Stimulated activated CD4-positive, alpha-beta T cell treated with anti-CD3 and anti-CD28 coated beads, Interleukin-1b, Interleukin-23, amount 100 ng/mL, for 48 hours (primary cell): ENCODE data around the gene GCLM.
"Not testable (repeated sequence)": the region's sequence is repeated elsewhere in the genome, so short reads cannot be mapped to it uniquely, and the experiment has no call there.

Experiments used
- DNase-seq: peaks from one replicate; pipeline ENCODE4 v3.0.0-alpha.2; 2020

The GCLM gene

GRCh38 chr1:93882269-93882668 lies 27.0 kb downstream of the GCLM start:
- DNase-seq = no peak

DNA sequence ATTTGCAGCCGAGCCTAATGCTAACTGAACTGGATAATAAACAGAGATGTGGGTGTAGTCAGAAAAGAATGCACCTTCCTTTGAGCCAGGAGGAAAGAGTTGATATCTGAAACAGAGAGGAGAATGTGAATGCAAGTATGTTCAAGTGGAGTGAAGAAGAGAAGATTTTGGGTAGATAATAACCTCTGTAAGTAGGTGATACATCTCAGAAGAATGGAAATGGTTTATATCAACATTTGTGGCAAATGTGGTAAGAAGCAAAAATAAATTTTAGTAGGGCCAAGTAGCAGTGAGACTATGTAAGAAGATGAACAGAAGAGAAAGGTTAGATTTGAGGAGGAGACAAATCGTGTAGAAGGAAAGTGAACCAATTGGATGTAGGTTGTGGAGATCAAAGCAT lies 28.5 kb downstream of the GCLM start:
- no peak for DNase-seq

DNA sequence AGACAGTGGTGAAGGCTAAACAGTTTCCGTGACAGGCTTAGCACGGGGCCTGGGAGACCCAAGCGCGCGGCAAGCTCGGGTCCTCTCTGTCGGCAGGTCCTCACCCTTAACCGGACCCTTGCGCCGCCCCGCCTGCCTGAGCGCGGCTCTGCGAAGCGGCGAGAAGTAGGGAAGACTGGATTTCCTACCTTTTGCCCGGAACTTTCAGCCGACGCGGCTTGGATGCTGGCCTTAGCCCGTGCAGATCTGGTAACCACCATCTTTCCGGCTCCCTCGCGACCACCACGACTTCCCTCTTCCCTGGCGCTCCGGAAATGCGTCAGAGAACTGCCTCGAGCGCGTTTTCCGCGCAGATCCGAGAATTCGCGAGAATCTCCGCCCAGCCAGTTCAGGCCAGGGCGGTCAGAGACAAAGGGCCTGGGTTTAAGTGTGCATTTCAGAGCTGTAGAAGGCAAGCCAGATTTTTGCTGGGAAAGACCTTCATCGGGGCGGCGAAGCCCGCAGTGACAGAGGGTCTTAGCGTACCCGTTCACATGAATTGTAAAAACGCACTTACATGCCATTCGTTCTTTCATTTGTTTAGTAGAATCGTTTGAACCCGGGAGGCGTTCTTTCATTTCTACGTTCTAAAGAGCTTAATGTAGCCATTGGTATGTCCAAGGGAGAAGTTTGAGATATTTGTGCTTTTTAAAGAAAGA lies 30.2 kb downstream of the GCLM start, which contains the start of gene DNTTIP2:
DNTTIP2 (minus strand) TSS at position 318 of the 698 bp plus-strand sequence; CDS start at position 260, 58 bp downstream.
- DNase-seq = peak; percentile 89

DNA sequence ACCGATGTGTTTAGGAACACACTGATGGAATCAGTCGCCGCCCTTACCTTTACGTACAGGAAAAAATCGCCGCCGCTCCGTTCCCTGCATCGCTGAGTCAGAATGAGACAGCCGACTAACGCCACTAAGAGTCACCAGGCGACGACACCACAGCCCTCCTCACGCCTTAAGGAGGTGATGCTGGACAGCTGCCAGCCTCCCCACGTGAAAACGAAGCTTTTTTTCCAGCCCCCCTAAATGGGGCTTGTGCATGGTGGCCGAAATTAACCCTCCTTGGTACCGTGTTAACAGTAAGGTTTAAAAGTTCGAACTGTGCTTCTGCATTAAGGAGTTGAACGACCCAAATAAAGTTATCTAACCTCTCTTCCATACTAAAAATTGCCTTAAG lies 30.7 kb downstream of the GCLM start:
- peak; percentile 72 for DNase-seq

GRCh38 chr1:93877529-93877928 lies 31.7 kb downstream of the GCLM start:
- DNase-seq = no peak

DNA sequence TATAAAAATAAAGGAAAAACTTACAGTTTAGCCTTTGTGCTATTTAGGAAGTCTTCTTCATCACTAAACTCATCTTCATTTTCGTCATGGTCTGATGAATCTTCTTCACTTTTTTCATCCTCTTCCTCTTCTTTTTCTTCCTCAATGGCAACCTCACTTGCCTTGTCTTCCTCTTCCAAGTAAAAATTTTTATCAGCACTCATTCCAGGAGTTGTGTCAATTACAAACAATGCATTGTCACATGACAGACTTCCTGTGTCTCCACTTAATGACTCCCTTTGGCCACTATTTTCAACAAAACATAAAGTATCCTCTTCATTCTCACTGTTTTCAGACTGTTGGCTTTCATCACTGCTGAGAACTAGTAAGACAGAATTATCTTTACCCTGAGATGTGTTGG lies 33.0 kb downstream of the GCLM start:
- no peak for DNase-seq

DNA sequence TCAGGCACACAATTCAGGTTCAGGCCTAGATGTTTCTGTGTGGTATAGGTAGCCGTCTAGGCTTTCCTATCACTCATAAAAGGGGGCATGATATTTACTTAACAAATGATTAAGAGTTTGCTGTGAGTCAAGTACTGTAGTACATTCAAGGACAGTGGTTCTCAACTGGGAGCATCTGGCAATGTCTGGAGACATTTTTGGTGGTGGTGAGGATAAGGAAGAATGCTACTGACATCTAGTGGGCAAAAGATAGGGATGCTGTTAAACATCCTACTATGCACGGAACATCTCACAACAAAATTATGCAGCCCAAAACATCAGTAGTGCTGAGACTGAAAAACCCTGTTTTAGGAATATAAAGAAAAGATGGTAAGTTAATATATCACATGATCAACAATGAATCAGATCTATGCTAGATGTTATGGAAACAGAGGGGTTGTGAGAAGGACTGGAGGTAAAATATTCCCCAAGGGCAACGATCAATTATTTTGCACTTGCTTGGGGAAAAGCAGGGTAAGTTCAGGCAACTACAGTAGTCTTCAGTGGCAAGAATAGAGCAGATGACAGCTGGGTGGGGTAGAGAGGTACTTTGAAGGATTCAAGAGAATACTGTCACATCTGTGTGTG lies 35.1 kb downstream of the GCLM start:
- no peak for DNase-seq

DNA sequence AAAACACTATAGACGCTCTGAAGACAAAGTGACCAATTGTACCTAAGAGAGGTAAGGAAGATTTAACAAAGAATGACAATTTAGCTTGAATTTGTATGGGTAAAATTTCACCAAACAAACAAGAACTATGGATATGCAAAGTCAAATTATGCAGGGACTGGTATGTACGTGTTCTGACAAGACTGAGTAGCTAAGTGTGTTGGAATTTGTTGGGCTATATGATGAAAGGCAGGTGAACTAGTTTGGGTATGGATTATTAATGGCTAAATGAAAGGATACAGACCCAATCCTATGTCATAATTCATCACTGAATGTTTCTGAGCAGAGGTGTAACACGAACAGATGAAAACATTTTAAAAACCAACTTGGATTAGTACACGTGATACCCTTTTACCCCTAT lies 37.9 kb downstream of the GCLM start:
- no peak for DNase-seq

- no peak for DNase-seq
Observed at GRCh38 chr1:93869653-93870052, 39.6 kb downstream of the GCLM start.

DNA sequence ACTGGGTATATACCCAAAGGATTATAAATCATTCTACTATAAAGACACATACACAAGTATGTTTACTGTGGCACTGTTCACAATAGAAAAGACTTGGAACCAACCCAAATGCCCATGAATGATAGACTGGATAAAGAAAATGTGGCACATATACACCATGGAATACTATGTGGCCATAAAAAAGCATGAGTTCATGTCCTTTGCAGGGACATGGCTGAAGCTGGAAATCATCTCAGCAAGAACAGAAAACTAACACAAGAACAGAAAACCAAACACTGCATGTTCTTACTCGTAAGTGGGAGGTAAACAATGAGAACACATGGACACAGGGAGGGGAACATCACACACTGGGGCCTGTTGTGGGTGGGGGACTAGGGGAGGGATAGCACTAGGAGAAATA lies 40.7 kb downstream of the GCLM start:
- DNase-seq = not testable (repeated sequence)

GRCh38 chr1:93865253-93865652 lies 44.0 kb downstream of the GCLM start:
- no peak for DNase-seq

GRCh38 chr1:93864175-93864574 lies 45.1 kb downstream of the GCLM start:
- no peak for DNase-seq

DNA sequence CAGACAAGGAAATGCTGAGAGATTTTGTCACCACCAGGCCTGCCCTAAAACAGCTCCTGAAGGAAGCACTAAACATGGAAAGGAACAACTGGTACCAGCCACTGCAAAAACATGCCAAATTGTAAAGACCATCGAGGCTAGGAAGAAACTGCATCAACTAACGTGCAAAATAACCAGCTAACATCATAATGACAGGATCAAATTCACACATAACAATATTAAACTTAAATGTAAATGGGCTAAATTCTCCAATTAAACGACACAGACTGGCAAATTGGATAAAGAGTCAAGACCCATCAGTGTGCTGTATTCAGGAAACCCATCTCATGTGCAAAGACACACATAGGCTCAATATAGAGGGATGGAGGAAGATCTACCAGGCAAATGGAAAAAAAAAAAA lies 51.6 kb downstream of the GCLM start:
- DNase-seq = not testable (repeated sequence)

GRCh38 chr1:93855983-93856382 lies 53.2 kb downstream of the GCLM start:
- not testable (repeated sequence) for DNase-seq

DNA sequence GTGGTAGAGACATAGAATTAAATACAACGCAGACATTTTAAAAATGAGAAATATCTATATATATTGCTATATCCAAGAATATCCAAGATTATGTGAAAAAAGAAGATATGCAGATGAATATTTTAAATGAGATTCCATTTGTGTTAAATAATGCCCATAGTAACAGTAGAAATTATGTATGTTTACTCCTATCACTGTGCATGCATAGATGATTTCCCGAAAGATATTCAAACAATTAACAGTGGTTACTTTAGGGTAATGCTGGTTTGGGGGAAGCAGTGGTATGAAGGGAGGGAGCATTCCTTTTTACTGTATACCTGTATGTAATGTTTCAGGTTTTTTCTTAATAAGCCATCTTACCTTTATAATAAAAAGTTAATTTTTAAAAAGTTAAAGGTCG lies 55.3 kb downstream of the GCLM start:
- no peak for DNase-seq

GRCh38 chr1:93851878-93852277 lies 57.4 kb downstream of the GCLM start:
- no peak for DNase-seq

DNA sequence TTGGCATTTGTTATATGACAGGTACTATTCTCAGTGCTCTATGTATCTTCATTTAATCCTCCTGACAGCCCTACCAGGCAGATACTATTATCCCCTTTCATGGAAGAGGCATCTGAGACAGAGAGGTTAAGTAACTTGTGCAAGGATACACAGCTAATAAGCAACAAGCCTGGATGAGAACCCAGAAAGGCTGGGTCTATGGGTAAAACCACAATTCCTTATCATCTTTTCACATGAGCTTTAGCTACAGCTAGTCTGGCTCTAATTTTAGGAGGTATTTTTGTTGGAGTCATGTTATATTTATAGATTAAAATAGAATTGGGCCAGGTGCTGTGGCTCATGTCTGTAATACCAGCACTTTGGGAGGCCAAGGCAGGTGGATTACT lies 57.9 kb downstream of the GCLM start:
- DNase-seq = no peak

GRCh38 chr1:93850687-93851326 lies 58.4 kb downstream of the GCLM start:
- peak; percentile 56 for DNase-seq

DNA sequence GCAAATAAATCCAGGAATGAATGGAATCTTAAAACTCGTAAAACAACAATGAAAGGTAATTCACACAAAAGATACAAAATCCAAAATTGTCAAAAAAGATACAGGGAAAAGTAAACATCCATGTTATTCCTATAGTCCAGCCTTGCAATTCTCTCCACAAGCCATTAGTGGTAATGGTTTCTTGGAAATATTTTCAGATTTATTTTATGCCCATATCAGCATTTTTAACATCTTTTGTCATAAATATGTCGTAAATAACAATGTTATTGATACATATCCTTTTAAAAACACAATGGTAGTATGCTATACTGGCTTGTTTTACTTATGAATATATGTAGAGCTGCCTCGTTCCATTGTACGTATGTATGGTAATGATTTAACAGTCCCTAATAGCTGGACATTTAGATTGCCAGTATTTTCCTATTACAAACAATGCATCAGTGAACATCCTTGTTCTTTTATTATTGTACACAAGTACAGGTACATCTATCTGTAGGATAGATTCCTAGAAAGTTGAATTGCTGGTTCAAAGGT lies 60.8 kb downstream of the GCLM start:
- DNase-seq = no peak

- DNase-seq = peak; percentile 54
Observed at GRCh38 chr1:93847811-93848288, 61.4 kb downstream of the GCLM start.

DNA sequence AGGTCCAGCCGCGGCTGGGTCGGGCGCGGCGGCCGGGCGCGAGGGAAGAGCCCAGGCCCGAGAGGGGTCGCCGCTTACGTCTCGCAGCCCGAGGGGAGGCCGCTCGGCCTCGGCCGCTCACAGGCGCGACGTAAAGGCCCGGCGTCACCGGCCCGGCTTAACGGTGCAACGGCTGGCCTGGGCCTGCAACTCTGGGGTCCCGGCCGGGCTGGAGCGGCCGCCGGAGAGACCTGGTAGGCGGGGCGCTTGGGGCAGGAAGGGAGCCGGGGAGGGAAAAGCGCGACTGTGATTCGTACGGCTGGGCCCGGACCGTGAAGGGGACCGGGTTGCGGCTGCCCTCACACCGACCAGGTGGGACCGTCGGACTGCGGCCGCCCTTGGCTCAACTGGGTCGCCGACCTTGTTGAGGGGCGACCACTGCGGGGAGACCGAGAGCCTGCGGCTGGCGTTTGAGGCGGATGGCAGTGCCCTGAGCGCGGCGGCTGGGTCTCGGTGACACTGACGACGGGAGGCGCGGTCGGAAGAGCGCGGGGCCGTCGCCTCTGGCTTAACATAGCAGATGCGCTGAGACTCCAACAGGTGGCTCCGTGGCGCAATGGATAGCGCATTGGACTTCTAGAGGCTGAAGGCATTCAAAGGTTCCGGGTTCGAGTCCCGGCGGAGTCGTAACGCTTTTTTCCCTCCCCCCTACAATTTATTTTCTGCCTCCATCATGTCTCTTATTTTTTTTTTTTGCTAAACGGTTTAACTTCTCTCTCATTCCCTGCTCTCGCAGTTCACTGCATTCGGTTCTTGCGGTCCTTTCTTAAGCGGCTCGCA lies 62.0 kb downstream of the GCLM start:
- DNase-seq = peak; percentile 84

GRCh38 chr1:93846206-93846991 lies 62.8 kb downstream of the GCLM start:
- peak; percentile 76 for DNase-seq
